ENCODE data around the gene TRAF2. TPM values are rescaled to one million over a fixed set of nuclear protein-coding genes. Genes with fewer than 3 reads are reported as not detected.

TRAF2 gene
- 17.3 and 18.3 TPM in 2 replicates for total RNA-seq

GRCh38 chr9:136885950-136886578 is at the start of gene TRAF2:
TRAF2 (plus strand) TSS chr9:136886516; CDS start chr9:136898741, 12,225 bp downstream.

GRCh38 chr9:136842380-136842948 is 43.9 kb upstream of the TRAF2 start, which contains the start of gene AJM1:
AJM1 (plus strand) TSS chr9:136842478; CDS start chr9:136844415, 1,937 bp downstream.

GRCh38 chr9:136849038-136849959 is 37.0 kb upstream of the TRAF2 start, which contains the start of gene PHPT1:
PHPT1 (plus strand) TSS chr9:136849409; CDS start chr9:136849431, 22 bp downstream.

GRCh38 chr9:136851941-136852663 is 34.2 kb upstream of the TRAF2 start, which contains the start of gene MAMDC4:
MAMDC4 (plus strand) TSS chr9:136852346; CDS start chr9:136852417, 71 bp downstream.

GRCh38 chr9:136944519-136945332 is 58.4 kb downstream of the TRAF2 start, which contains the start of the genes C8G and FBXW5:
C8G (plus strand) TSS chr9:136945243; CDS start chr9:136945321, 78 bp downstream.
FBXW5 (minus strand) TSS chr9:136944738; CDS start chr9:136944083, 655 bp downstream.

GRCh38 chr9:136951541-136952320 is 65.4 kb downstream of the TRAF2 start, which contains the start of gene LCN12:
LCN12 (plus strand) TSS chr9:136952273; CDS start chr9:136952328, 55 bp downstream.

Other genes starting within 250 kb of the TRAF2 start
- gene EGFL7, start 223.6 kb upstream of the TRAF2 start, total RNA-seq: 902 and 1,153 TPM in 2 replicates
- gene AGPAT2, start 199.1 kb upstream of the TRAF2 start, total RNA-seq: 37.3 and 38.2 TPM in 2 replicates
- 151 and 161 TPM in 2 replicates for gene DIPK1B, start 173.9 kb upstream of the TRAF2 start, total RNA-seq
- gene LCN10, start 143.6 kb upstream of the TRAF2 start, total RNA-seq: 0.44 TPM in 1 of 2 replicates, not detected in the other
- gene LCN6, start 138.0 kb upstream of the TRAF2 start, total RNA-seq: 0.34 TPM in 1 of 2 replicates, not detected in the other
- gene LCN8, start 128.3 kb upstream of the TRAF2 start, total RNA-seq: not detected in 2 replicates
- 1.6 TPM in 1 of 2 replicates, not detected in the other for gene LCN15, start 122.0 kb upstream of the TRAF2 start, total RNA-seq
- 113 and 125 TPM in 2 replicates for gene TMEM141, start 95.2 kb upstream of the TRAF2 start, total RNA-seq
- not detected in 2 replicates for gene CCDC183, start 90.2 kb upstream of the TRAF2 start, total RNA-seq
- gene RABL6, start 78.6 kb upstream of the TRAF2 start, total RNA-seq: 110 and 124 TPM in 2 replicates
- gene AJM1, start 44.0 kb upstream of the TRAF2 start, total RNA-seq: 0.93 and 1.5 TPM in 2 replicates
- gene PHPT1, start 37.1 kb upstream of the TRAF2 start, total RNA-seq: 173 and 189 TPM in 2 replicates
- gene MAMDC4, start 34.2 kb upstream of the TRAF2 start, total RNA-seq: 1.6 and 1.9 TPM in 2 replicates
- gene EDF1, start 20.2 kb upstream of the TRAF2 start, total RNA-seq: 413 and 485 TPM in 2 replicates
- 202 and 226 TPM in 2 replicates for gene FBXW5, start 58.2 kb downstream of the TRAF2 start, total RNA-seq
- 0.20 and 0.84 TPM in 2 replicates for gene C8G, start 58.7 kb downstream of the TRAF2 start, total RNA-seq
- gene LCN12, start 65.8 kb downstream of the TRAF2 start, total RNA-seq: not detected in 2 replicates
- gene PTGDS, start 91.0 kb downstream of the TRAF2 start, total RNA-seq: not detected in 2 replicates
- gene LCNL1, start 96.5 kb downstream of the TRAF2 start, total RNA-seq: not detected in 2 replicates
- 53.2 and 65.9 TPM in 2 replicates for gene PAXX, start 105.9 kb downstream of the TRAF2 start, total RNA-seq
- gene CLIC3, start 110.1 kb downstream of the TRAF2 start, total RNA-seq: 0.40 TPM in 1 of 2 replicates, not detected in the other
- gene ABCA2, start 141.7 kb downstream of the TRAF2 start, total RNA-seq: 6.9 and 7.3 TPM in 2 replicates
- not detected in 2 replicates for gene FUT7, start 145.6 kb downstream of the TRAF2 start, total RNA-seq
- 67.3 and 71.1 TPM in 2 replicates for gene NPDC1, start 159.7 kb downstream of the TRAF2 start, total RNA-seq
- not detected in 2 replicates for gene ENTPD2, start 167.5 kb downstream of the TRAF2 start, total RNA-seq
- 28.1 and 30.2 TPM in 2 replicates for gene SAPCD2, start 184.0 kb downstream of the TRAF2 start, total RNA-seq
- 21.9 and 23.0 TPM in 2 replicates for gene UAP1L1, start 191.0 kb downstream of the TRAF2 start, total RNA-seq
- 69.4 and 75.7 TPM in 2 replicates for gene MAN1B1, start 200.5 kb downstream of the TRAF2 start, total RNA-seq
- gene DPP7, start 228.2 kb downstream of the TRAF2 start, total RNA-seq: 88.5 and 107 TPM in 2 replicates